GM12873 (cell line): ENCODE data around the gene ARFGAP1.

Source experiments
- CTCF ChIP-seq: IDR thresholded peaks from 2 replicates; pipeline ENCODE4 v1.5.1; 2012; ENCODE audit warnings: low read depth, mild to moderate bottlenecking, moderate library complexity, low read length, control low read depth; ENCODE audit not compliant: insufficient read depth; ENCODE audit errors: missing control alignments

Gene ARFGAP1

GRCh38 chr20:63269724-63270123 is 2.9 kb upstream of the ARFGAP1 start:
- TF ChIP-seq CTCF = no peak

GRCh38 chr20:63270606-63271325 is 1.8 kb upstream of the ARFGAP1 start:
- TF ChIP-seq CTCF = no peak

GRCh38 chr20:63273059-63273579 is 506 bp downstream of the ARFGAP1 start:
- TF ChIP-seq CTCF = no peak

- TF ChIP-seq CTCF = no peak
These were observed 1.2 kb downstream of the ARFGAP1 start for GRCh38 chr20:63273635-63274380.

- no peak for TF ChIP-seq CTCF
These were observed 2.0 kb downstream of the ARFGAP1 start for GRCh38 chr20:63274381-63275228.

- no peak for TF ChIP-seq CTCF
These were observed 3.2 kb downstream of the ARFGAP1 start for GRCh38 chr20:63275825-63276224.

GRCh38 chr20:63276956-63277355 is 4.3 kb downstream of the ARFGAP1 start:
- TF ChIP-seq CTCF = no peak
